COR-L47 (cell line): ENCODE data around the gene TLCD3A.
"Not testable (repeated sequence)": the region's sequence is repeated elsewhere in the genome, so short reads cannot be mapped to it uniquely, and the experiment has no call there.

ENCODE experiments used
- DNase-seq: peaks from one replicate; lab custom pipeline; 2025; lab: John Stamatoyannopoulos, UW

Gene TLCD3A

DNA sequence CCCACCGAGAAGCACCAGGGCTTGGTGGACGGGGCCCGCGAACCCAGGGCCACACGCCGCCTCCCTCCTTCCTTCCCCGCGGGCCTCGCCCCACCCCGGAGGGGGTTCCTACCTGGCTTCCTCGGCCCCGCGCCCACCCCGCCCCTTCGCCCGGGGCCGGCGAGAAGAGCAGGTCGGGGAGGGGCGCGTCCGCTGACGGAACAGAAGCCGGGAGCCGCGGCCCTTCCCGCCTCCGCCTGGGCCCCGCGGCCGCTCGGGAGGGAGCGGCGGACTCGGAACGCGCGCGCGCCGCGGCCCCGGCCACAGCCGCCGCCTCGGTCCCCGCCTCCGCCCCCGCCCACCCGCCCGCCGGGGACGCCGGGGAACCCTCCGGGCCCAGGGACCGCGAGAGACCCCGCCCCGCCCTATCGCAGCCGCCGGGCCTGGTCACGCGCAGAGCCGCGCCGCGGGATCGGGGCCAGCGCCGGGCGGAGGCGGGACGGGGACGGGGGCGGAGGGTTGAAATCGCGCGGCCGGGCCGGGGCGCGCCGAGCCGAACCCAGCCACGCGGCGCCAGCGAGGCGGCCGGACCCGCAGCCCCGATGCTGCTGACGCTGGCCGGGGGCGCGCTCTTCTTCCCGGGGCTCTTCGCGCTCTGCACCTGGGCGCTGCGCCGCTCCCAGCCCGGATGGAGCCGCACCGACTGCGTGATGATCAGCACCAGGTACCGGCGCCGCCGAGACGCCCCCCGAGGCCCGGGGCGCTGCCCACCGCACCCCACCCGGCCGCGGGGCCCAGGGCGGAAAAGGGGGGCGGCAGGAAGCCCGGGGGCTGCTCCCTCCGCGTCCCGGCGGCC lies at the start of gene TLCD3A:
TLCD3A (plus strand) TSS at position 530 of the 835 bp plus-strand sequence; CDS start at position 582, 52 bp downstream.
- DNase-seq = peak; percentile 29

DNA sequence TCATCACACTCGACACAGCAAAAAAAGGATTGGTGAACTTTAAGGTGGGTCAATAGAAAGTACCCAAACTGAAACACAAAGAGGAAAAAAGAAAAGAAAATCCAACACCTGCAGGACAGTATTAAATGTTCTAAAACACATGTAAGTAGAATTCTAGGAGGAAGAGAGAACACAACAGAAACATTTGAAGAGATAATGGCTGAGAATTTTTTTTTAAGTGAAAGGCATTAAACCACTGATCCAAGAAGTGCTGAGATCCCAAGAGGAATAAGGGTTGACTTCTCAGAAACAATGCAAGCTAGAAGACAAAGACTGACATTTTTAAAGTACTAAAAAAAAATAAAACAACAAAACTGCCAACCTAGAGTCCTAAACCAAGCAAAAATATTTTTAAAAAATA lies 49.4 kb upstream of the TLCD3A start:
- no peak for DNase-seq

DNA sequence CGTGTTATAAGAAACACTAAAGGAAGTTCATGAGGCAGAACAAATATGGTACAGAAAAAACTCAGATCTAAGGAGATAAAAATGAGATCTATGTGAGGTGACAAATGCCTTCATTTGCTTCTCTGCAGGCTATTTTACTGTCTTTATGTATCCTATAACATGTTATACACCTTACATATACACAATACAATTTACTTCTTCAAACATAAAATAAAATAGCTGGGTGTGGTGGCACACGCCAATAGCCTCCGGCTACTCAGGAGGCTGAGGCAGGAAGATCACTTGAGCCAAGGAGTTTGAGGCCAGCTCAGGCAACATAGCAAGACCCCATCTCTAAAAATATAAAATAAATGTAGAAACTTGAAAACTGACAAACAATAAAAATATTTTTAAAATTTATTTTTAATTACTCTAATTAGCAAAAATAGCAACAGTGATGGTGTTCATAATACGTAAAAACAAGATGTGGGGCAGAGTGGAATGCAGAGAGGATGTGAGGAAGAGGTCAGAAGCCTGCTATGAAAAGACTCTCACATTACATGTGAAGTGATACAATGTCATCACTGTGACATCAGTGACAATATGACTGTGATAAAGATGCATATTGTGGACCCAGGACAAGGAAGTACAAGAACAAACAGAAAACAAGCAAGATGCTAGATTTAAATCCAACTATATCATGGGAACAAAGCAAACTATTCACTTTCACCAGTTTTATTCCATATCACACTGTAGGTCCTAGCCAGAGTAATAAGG lies 48.7 kb upstream of the TLCD3A start:
- DNase-seq = no peak

DNA sequence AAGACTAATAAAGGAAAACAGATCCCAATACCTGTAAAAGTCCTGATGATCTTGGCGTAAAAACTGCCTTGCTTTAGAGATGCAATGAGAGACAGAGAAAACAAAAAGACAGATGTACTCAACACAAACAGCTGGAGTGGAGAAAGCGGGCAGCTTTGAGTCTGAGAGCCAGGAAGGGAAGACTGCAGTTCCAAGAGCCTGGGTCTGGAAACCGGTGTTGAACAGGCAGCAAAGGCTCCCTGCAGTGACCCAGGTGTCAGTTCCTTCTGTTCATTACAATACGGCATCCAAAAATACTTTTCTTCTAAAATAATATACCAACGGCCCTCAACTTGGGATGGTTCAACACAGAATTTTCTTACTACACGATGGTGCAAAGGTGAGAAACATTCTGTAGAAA lies 47.4 kb upstream of the TLCD3A start:
- no peak for DNase-seq

DNA sequence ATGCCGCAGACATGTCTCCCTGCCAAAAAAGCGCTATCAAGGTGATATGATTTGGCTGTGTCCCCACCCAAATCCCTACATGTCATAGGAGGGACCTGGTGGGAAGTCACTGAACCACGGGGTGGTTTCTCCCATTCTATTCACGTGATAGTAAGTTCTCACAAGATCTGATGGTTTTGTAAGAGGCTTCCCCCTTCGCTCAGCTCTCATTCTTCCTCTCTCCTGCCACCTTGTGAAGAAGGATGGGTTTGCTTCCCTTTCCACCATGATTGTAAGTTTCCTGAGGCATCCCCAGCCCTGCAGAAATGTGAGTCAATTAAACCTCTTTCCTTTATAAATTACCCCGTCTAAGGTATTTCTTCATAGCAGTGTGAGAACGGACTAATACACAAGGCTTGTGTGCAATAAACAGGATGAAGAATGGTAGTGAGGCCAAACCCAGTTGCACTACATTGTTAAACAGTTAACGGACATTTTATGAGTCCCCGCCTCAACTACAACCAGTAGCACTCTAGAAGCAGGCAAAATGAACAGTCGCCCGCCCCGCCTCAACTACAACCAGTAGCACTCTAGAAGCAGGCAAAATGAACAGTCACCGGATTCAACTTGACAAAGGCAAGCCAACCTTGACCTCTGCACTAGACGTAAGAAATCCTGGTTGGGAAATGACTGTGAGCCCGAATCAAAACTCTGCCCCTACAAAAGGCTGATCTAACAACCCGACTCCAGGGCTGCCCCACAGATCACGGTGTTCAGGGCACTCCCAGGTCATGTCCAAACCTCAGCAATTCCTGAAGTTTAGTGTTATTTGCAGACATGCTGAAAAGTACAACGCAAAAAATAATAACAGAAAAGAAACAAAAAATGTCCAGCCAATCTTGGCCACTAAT lies 44.1 kb upstream of the TLCD3A start:
- DNase-seq = no peak

DNA sequence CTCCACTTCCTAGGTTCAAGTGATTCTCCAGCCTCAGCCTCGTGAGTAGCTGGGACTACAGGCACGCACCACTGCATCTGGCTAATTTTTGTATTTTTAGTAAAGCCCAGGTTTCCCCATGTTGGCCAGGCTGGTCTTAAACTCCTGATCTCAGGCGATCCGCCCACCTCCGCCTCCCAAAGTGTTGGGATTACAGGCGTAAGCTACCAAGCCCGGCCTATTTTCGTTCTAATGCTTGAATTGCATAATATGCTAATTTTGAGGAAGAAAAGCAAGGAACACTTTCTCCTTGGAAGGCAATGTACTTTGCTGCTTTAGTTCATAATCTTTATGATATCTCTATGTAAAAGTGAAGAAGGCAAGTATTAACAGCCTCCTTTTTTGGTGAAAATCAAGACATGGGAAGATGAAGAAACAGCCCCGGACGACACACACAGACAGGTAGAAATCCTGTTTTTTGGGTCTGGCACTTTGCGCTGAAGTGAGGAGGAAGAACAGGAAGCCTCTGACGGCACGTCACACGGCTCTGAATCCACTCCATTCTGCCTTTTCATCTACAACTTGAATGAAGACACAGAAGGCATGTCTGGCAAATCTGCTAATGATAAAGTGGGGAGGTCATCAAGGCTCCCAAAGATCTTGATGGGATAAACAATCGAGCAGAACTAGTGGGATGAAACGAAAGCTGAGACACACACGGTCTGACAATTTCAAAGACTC lies 42.7 kb upstream of the TLCD3A start:
- DNase-seq = no peak

DNA sequence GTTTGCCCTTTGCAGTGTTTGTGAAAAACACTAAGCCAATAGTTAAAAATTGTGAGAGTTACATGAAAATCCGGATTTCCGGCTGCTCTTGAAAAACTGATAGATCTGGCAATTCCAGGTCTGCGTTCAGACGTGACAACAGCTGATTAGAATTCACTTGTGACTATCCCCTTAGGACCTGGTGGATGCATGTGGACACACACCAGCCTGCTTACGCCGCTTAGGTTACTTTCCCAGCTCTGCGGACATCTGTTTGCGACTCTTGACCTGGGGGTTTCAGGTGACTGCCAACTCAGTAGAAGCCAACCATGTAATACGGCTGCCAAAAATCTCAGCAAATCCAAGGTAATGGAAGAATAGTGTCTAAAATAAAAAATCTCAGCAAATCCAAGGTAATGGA lies 42.0 kb upstream of the TLCD3A start:
- no peak for DNase-seq

DNA sequence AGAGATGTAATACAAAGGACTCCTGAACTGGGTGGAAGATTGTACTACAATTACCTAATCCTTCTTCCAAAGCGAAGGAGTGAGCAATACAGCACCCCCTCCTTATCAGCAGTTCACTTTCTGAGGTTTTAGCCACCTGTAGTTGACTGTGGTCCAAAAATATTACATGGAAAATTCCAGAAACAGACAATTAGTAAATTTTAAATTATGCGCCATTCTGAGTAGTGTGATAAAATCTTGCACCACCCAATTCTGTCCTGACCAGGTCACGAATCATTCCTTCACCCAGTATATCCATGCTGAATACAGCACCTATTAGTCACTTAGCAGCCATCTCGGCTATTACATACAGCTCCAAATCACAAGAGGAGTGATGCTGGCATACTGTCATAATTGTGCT lies 41.0 kb upstream of the TLCD3A start:
- DNase-seq = no peak

DNA sequence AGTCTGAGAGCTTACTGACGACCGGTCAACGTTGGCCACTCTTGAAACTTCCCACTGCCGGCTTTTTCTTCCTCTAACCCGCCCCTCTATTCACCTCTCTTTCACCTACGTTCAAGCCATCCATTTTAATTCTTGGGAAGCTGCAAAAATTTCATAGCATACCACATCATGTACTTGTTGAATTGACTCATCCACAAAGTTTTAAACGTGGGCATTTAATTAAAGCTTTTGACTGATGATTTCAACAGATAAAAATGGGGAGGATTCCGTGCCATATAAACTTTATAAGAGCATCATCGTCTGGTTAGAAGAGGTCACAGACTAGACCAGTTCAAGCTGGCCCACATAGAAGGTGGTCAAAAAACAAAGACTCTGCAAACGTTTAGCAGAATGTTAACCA lies 40.3 kb upstream of the TLCD3A start:
- DNase-seq = no peak

DNA sequence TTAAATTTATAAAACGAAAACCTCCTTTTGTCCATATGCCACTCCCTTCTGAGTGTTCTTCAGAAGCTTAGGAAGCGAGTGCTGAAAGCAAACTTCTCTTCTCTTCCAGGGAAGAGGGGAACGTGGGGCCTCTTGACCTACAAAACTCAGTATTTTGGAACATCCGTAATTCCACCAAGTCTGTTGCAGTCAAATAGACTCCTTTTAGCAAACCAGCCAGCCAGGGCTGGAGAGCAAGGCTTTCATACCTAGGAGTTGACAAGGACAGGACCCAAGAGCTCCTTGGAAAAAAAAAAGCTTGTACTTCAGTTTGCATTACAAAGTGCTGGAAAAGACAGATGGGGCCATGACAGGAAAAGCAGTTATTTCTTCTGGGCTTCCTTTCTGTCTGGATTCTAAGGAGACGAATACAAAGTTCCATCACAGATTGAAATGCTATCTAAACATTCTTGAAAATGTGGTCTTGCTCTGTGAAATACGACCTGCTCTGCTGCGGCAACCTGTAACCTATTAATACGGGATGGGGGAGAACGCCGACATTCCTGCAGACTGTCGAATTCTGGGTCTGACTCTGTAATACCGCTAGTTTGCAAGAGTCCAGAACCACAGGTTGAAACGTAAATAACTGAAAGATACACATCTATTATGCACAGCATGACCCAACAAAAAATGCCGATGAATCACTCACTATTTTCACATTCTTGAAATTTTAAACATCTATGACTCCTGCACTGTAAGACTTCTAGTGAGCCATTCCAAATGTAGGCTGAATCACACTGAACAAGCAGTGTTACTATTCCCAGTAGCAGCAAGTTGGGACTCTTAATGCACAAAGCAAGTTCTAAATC lies 38.4 kb upstream of the TLCD3A start:
- DNase-seq = no peak

DNA sequence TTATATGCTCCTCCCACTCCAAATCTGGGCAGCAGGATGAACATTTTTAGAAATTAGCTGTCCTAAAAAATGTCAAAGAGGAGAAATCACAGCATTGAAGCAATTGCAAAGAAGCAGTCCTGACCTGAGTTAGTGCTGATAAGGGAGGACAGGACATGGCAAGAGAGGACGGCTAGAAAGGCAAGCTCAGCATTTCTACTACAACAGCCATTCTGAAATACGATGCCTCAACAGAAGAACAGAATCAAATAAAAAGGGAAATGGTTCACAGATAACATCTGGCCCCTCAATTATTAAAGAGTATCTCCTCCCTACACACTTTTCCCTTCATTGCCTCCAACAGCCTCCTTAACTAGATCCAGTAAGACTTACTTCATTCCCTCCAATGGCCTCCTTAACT lies 36.0 kb upstream of the TLCD3A start:
- no peak for DNase-seq

DNA sequence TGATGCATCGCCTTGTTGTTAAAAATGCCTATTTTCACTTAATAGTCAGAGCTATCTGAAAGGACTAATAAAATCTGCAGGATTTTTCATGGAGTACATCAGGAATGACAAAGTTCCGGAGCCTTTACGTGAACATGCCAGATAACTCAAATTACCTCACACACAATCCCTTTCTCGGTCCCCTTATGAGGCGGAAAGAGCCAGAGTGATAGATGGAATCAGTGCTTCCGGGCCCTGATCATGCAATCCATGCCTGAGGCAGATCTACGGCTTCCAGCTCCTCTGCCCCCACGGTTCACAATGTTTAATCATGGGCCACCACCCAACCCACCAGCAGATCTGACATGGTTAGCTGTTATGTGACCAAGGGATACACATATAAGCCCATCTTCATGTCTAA lies 34.7 kb upstream of the TLCD3A start:
- DNase-seq = no peak

DNA sequence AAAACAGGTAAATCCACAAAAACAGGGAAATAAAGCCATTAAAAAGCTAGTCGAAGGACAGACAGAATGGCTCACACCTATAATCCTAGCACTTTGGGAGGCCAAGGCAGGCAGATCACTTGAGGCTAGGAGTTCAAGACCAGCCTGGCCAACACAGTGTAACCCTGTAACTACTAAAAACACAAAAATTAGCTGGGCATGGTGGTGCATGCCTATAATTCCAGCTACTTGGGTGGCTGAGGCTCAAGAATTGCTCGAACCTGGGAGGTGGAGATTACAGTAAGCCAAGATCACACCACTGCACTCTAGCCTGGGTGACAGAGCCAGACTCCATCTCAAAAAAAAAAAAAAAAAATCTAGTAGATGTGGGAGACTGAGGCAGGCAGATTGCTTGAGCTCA lies 34.3 kb upstream of the TLCD3A start:
- not testable (repeated sequence) for DNase-seq

DNA sequence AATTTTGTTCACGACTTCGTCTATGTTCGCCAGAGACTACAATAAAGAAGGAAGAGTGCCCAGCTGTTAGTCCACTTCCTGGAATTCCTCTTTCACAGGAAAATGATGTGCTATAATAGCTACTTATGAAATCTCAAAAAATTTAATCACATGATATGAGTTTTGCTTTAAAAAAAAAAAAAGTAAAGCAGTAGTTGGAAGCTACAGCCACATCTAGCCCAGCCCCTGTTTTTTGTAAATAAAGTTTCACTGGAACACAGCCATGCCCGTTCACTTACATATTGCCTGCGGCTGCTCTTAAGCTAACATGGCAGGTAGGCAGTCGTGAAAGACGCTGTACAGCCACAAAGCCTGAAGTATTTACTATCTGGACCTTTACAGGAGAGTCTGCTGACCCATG lies 33.1 kb upstream of the TLCD3A start:
- DNase-seq = no peak

DNA sequence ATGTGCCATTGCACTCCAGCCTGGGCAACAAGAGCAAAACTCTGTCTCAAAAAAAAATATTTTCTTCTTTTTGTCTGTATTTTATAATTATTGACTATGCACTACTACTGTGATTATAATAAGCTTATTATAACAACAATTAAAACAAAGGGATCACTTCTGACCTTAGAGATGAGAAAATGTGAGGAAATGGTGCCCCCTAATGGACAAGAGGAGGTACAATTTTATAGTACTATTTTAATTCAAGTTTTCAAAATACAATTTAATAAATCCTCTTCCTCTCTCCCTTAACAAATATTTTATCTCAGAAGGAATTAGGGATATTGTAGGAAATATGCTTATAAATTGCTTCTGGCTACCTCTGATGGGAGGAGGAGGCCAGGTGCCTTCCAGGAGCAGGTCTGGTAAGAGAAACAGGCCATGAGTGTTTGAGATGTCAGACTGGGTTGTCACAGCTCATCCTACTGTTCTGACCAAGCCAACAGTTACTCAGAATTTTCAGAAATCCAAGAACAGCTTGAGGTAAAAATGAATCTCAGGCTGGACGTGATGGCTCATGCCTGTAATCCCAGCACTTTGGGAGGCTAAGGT lies 31.8 kb upstream of the TLCD3A start:
- no peak for DNase-seq

DNA sequence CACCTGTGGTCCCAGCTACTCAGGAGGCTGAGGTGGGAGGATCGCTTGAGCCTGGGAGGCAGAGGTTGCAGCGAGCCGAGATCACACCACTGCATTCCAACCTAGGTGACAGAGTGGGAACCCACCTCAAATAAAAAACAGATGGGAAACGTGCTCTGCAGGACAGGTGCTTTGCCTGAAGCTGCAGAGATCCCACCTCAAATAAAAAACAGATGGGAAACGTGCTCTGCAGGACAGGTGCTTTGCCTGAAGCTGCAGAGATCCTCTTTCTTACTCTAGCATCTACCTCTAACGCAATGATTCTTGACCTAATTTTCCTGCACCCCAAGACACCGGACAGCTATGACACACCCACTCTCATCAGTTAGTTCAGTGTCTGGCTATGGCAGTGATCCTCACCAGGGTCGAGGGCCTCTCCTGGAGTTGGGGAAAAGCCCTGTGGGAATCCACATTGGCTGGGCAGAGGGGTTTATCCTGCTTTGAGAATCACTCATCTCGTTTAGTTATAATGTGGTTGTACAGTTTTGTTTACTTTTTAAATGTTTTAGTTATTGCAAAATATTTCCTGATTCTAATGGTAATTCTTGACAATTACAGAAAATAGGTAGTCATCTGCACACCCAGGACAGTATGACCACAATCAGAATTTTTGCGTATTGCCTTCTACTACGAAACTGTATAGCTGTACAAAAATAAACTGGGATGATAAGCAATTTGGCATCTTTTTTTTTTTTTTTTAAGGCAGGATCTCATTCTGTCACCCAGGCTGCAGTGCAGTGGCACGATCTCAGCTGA lies 29.1 kb upstream of the TLCD3A start:
- DNase-seq = no peak

DNA sequence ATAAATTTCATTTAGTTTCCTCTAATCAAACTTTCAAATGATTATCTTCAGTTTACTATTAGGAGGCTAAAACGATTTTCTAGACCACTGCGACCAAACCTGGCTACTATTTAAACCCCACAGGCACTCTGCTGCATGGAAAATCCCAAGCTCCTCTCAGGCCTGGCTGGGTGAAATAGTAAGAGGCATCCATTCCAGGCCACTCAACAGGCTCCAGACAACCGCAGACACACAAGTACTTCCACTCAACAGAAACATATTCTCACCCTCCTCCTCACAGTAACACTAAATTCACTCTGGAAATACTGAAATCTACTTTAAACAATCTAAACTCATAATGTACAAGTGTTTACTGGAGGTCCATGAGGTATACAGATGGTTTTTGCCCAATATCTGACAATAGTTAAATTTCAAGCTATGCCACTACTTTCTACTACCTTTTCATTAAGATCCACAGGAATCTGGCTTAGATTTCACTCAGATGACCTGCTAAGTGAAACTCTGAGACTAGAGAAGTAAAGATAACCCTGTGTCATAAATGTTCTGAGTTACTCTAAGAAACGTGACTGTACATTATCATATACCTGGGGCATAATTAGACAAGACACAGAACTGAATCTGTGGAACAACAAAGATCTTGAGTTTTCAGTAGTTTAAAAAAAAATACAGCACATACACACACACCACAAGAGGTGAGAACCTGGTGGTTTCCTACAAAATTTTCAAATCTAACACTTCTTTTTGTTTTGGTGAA lies 28.1 kb upstream of the TLCD3A start:
- no peak for DNase-seq

DNA sequence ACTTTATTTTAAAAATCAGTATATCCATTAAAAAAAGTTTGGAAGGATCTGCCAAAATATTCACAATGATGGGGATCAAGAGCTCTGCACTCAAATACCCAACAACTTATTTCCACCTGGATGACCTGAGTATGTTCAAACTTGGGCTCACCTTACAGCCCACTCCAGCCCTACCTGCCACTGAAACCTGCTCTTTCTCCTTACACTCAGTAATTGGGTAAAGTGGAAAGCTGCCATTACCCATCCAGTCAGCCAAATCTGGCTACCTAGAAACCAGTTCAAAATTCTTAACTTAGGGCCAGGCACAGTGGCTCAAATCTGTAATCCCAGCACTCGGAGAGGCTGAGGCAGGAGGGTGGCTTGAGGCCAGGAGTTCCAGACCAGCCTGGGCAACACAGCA lies 27.4 kb upstream of the TLCD3A start:
- DNase-seq = no peak

DNA sequence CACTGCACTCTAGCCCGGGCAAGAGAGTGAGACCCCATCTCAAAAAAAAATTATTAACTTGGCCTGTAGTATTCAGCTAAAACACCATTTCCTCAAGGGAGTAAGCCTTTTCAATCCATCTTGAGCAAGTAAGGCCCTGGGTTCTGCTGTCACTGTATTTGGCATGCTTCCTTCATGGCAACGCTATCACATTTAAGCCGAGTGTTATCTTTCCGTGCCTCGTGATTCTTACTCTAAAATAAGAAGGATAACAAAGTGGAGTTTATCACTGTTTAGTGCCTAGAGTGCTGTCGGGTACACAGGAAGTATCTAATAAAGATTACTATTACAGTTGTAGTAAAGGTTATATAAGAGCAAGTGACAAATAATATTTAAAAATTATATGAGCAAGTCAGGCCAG lies 26.5 kb upstream of the TLCD3A start:
- DNase-seq = no peak
